Natural killer cell treated with Interleukin-12 subunit alpha and Interleukin-12 subunit beta and Interleukin-15 and Interleukin-18, amount 100 ng/mL, for 72 hours (primary cell): Measurements from ENCODE around the gene ANXA3. TPM values are rescaled to one million over a fixed set of nuclear protein-coding genes. Genes with fewer than 3 reads are reported as not detected.

Experiments
- ATAC-seq, 2 donors: fragments of 150-1000 bp; cut with Tn5 transposase in 1 of 2; sonication (Bioruptor Pico), chemical (Tn5 transposase) in 1 of 2; 2 replicates each; pipeline ENCODE4 v1.10.0; 2021
- DNase-seq: peaks from one replicate; pipeline ENCODE4 v3.0.0; 2022; ENCODE audit warnings: low spot score
- H3K27ac Mint-ChIP-seq, 2 donors: 1 replicate in 1 of 2; 2 replicates in 1 of 2; pipeline ENCODE4 v1.8.0; 2022; ENCODE audit warnings: mixed read lengths in 2 of 2, mild to moderate bottlenecking in 1 of 2, moderate library complexity in 1 of 2
- H3K27me3 Mint-ChIP-seq, 2 donors: 1 replicate in 1 of 2; 2 replicates in 1 of 2; pipeline ENCODE4 v1.8.0; 2022; ENCODE audit warnings: mixed read lengths in 2 of 2
- H3K36me3 Mint-ChIP-seq: one replicate; pipeline ENCODE4 v1.8.0; 2022; ENCODE audit warnings: mixed read lengths
- H3K4me1 Mint-ChIP-seq, 2 donors: 1 replicate in 1 of 2; 2 replicates in 1 of 2; pipeline ENCODE4 v1.8.0; 2022; ENCODE audit warnings: low read depth in 2 of 2, mixed read lengths in 2 of 2, mild to moderate bottlenecking in 1 of 2
- H3K4me3 Mint-ChIP-seq: one replicate; pipeline ENCODE4 v1.8.0; 2022; ENCODE audit warnings: mixed read lengths
- H3K9me3 Mint-ChIP-seq: 2 replicates; pipeline ENCODE4 v1.8.0; 2022; ENCODE audit warnings: mixed read lengths
- total RNA-seq, 2 donors: library from RNA; stranded (reverse); gene quantifications; one replicate each; pipeline ENCODE4 v1.2.3, GENCODE V29; 2022

The ANXA3 gene
- total RNA-seq, 2 donors from 2014 or later = 4.6 to 8.8 TPM

DNA sequence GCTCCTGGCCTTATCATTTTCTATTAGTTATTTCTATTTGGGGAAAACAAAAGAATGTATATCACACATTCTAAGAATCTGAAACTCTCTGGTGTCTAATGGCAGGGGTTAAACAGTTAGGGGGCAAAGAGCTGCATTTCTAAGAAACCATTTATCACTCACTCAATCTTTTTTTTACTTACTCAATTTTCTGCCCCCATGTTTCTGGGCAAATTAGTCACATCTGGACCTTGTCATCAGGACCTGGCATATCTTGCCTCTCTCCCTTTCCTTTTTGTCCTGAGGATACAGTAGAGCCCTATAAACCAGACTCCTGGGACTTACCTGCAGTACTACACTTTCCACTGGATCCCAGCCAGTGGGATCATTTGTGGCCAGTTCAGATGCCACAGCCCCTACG lies 89.1 kb downstream of the ANXA3 start:
- no peak for ATAC-seq
- H3K4me3 Mint-ChIP-seq = no peak overlapping the region
- no peaks in the 10 kb centered on the region for H3K36me3 Mint-ChIP-seq
- H3K27ac Mint-ChIP-seq = no peak overlapping the region
- peaks cover 3 to 17% of the 10 kb centered on the region in 2 donors for H3K27me3 Mint-ChIP-seq
- peaks cover 7 to 15% of the 10 kb centered on the region in 2 donors for H3K4me1 Mint-ChIP-seq
- no peaks in the 10 kb centered on the region for H3K9me3 Mint-ChIP-seq
- DNase-seq = no peak

DNA sequence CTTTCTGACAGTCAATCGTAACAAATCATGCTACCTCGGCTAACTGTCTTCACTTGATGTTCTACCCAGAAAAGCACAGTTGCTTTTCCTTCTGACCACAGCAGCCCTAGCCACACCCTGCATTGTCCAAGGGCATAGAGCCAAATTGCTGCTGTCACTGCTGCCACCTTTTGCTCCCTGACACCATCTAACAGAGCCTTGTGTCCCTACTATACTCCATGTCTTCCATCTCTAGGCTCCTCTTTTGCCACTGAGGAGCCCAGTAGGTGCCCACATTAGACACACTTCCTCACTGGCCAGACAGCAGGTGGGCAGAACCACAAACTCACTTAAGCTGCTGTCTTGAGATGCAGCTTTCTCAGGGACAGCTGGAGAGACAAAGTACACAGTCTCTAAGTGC lies 91.4 kb downstream of the ANXA3 start:
- H3K27me3 Mint-ChIP-seq = peaks cover 3 to 22% of the 10 kb centered on the region in 2 donors

DNA sequence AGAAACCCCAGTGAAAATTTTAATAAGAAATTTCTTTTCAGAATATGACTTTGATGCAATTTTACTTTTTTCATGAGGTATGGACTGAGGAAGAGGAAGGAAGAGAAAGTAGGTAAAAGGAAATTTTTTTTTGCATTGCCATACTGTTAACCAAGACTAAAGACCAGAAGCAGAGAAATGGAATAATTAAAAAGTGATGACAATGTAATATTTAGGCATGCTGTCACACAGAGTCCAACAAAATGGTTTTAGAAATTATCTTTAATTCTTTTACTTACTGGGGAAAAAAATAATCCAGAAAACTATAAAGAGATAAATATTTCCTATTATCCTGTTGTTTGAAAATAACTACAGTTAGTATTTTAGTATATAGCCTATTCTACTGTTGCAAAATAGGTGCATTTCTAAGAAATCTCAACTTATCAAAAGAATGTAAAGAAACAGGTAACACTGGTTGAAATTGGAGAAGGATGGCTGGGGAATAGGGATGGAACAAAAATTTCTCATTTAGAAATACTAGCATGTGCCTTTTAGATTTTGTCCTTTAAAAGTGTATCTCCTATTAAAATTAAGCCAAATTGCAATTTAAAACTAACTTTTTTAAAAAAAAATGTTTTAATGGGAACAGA lies 92.6 kb downstream of the ANXA3 start:
- ATAC-seq = no peak
- Mint-ChIP-seq H3K27me3 (peaks cover 3 to 25% of the 10 kb centered on the region in 2 donors), H3K9me3 (no peaks in the 10 kb centered on the region), H3K4me3 (no peak overlapping the region), H3K27ac (no peak overlapping the region), H3K4me1 (peaks cover 0 to 5% of the 10 kb centered on the region in 2 donors), H3K36me3 (no peaks in the 10 kb centered on the region)
- no peak for DNase-seq

More for the DNA sequence above, 91.4 kb downstream of the ANXA3 start:
- Mint-ChIP-seq H3K36me3 (no peaks in the 10 kb centered on the region), H3K27ac (no peak overlapping the region), H3K9me3 (no peaks in the 10 kb centered on the region), H3K4me1 (peaks cover 7 to 15% of the 10 kb centered on the region in 2 donors), H3K4me3 (no peak overlapping the region)
- no peak for DNase-seq
- peak in 1 of 2 donors; percentile 32 for ATAC-seq

DNA sequence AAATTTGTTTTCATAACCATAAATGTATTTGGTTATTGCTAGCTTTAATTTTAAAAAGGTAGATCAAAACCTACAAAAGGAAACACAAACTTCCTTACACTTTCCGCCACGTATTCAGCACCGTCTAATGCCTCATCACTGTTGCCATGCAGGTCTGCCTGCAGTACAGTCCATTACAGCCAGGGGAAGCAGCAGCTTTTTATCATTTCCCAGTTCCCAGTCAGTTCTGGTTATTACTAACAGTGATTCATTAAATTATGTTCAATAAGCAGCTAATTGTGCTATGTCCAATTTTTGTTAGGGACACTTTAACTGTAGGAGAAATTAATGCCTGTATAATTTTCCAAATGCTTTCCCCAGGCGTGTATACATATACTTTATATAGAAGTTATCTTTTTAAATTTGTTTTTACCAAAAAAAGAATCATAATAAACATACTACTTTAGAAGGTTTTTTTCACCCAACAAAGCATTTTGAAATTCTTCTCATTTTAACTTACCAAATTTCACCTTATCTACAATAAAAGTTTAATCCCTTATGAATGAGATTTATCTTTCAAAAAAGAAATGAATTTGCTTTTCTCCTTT lies 93.3 kb downstream of the ANXA3 start:
- H3K27ac Mint-ChIP-seq = no peak overlapping the region
- H3K4me3 Mint-ChIP-seq = no peak overlapping the region

DNA sequence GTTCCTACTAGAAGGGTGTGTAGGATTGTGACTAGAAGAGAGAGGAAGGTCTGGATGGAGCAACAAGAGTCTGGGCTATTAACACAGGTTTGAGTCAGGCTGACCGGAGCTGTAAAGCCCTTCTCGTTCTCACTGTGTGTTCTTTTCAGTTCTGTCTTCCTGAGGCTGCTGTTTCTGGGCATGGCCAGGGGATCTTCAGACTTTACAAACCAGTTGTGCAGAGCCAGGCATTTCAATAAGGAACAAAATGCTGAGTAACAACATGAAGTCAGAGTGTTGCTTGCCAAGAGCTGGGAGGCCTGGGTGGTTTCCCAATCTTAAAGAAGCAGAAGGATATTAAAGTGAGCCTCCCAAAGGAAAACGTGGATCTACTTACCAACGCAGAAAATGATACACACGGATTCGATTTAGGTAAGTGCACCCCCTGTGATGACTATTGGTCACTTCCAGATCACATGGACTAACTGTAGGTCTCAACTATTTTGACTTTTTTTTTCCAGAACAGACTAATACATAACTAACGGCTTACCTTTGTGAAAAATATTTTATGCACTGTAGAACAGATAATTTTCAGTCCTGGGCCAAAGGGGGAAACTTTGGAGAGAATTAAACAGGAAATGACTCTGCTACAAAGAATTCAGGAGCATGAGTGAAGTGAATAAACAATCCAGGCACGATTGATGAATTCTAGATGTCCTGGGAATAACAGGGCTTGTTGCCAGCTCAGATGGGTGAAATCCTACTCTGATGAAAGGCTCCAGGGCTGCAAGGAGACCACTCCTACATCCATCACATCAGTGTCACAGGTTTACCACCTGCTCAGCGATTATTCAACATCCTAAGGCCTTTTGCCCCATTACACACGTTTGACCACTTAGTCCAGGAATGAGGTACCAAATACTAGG lies 94.5 kb downstream of the ANXA3 start:
- Mint-ChIP-seq H3K4me1 (no peaks in the 10 kb centered on the region), H3K36me3 (no peaks in the 10 kb centered on the region), H3K9me3 (no peaks in the 10 kb centered on the region), H3K27me3 (peaks cover 8 to 36% of the 10 kb centered on the region in 2 donors), H3K27ac (no peak overlapping the region), H3K4me3 (no peak overlapping the region)
- DNase-seq = no peak
- peak in 1 of 2 donors; percentile 40 for ATAC-seq

More for the DNA sequence above, 93.3 kb downstream of the ANXA3 start:
- Mint-ChIP-seq H3K27me3 (peaks cover 4 to 28% of the 10 kb centered on the region in 2 donors), H3K36me3 (no peaks in the 10 kb centered on the region), H3K9me3 (no peaks in the 10 kb centered on the region), H3K4me1 (peaks cover 0 to 5% of the 10 kb centered on the region in 2 donors)
- ATAC-seq (peak; percentile 60 to 77), DNase-seq (no peak)

DNA sequence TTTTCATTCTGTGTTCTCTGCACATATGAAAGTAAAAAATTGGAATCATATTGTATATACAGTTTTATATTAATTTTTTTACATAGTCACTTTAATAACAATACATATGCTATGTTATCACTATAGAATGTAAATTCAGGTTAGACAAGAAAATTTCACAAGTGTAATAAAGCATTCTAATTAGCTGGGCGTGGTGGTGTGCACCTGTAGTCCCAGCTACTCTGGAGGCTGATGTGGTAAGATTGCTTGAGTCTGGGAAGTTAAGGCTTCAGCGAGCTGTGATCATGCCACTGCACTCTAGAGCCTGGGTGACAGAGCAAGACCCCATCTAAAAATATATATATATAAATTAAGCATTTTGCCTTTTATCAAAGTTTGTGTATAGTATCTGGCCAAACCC lies 95.7 kb downstream of the ANXA3 start:
- ATAC-seq = no peak

DNA sequence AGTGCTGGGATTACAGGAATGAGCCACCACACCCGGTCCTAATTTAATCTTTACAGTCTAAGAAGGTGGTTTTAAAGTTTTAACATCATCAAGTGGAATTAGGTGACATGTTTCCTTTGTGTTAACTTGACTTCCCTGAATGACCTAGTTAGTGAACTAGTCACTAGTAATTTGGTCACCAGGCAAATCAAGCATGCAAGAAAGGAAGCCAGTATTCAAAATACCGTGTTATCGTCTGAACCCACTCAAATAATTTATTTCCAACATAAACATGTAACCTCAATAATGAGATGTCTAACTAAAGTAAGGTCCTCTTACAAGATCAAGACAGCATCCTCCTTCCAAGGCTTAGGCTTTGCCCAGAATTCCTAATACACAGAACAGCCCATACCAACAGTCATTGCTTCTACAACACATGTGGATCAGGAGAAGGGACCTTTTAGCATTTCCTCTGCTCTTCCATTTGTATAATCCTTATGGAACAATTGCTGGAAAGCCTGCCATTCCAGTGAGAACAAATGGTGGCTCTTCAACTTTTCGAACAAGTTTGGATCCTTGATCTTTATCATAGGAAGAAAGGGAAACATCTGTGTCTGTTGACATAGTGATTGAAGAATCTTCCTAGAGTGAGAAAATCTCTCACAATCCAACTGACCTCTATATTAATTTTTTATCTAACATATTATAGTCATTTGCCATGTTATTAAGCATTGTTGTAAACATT lies 97.2 kb downstream of the ANXA3 start:
- Mint-ChIP-seq H3K27ac (no peak overlapping the region), H3K9me3 (no peaks in the 10 kb centered on the region), H3K27me3 (peaks cover 8 to 30% of the 10 kb centered on the region in 2 donors), H3K4me1 (no peaks in the 10 kb centered on the region), H3K4me3 (no peak overlapping the region), H3K36me3 (no peaks in the 10 kb centered on the region)
- no peak for ATAC-seq
- no peak for DNase-seq

More for the DNA sequence above, 95.7 kb downstream of the ANXA3 start:
- Mint-ChIP-seq H3K4me1 (no peaks in the 10 kb centered on the region), H3K36me3 (no peaks in the 10 kb centered on the region), H3K9me3 (no peaks in the 10 kb centered on the region), H3K27ac (no peak overlapping the region), H3K27me3 (peaks cover 8 to 29% of the 10 kb centered on the region in 2 donors), H3K4me3 (no peak overlapping the region)
- no peak for DNase-seq

DNA sequence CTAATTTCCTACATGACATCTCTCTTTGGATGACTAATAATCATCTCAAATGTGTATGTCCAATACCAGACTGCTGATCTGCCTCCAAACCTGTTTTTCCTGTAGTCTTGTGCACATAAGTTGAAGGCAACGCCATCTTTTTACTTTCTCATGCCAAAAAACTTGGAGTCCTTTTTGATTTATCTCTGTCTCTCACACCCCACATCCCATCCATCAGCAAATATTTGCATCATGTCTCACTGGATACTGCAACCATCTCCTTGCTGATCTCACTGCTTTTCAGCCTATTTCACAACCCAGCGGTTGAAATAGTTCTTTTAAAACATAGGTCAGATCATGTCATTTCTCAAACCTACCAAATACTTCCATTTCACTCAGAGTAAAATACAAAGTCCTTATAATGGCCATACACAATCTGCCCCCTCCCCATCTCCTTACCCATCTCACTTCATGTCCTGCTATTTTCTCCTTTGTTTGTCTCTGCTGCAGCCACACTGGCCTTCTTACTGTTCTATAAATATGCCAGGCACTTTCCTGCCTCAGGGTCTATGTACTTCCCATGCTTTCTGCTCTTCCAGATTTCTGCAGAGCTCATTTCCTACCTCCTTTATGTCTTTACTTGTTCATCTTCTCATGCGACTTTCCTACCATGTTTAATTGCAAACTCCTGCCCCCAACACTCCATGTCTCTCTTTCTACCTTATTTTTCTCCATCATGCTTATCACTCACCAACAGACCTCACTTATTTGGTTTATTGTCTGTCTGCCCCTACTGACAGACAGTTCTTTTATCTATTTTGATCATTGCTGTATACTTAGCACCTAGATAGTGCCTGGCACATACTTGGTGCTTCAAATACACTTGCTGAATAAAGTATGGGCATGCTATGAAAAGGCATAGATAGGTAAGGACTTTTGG lies 98.8 kb downstream of the ANXA3 start:
- no peak overlapping the region for H3K27ac Mint-ChIP-seq
- no peaks in the 10 kb centered on the region for H3K9me3 Mint-ChIP-seq
- DNase-seq (no peak), ATAC-seq (no peak)
- no peaks in the 10 kb centered on the region for H3K36me3 Mint-ChIP-seq
- no peaks in the 10 kb centered on the region for H3K4me1 Mint-ChIP-seq
- H3K27me3 Mint-ChIP-seq = peaks cover 8 to 30% of the 10 kb centered on the region in 2 donors
- H3K4me3 Mint-ChIP-seq = no peak overlapping the region

DNA sequence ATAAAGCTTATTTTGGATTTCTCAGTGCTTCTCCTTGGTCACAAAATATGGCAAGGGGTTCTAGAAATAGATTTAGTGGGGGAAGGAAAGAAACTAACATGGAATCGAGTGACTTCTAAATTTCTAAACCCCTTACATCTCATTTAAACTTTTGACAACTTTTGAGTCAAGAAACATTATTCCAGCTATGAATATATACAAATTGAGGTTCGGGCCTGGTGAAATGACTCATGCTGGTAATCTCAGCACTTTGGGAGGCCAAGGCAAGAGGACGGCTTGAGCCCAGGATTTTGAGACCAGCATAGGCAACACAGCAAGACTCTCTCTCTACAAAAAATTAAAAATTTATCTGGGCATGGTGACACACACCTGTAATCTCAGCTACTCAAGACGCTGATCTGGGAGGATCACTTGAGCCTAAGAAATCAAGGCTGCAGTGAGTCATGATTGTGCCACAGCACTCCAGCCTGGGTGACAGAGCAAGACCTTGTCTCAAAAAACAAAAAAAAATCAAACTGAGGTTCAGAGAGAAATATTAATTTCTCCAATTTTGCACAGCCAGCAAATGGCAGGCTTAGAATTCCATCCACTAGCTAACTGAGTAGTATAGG lies 99.8 kb downstream of the ANXA3 start:
- H3K27ac Mint-ChIP-seq = no peak overlapping the region
- H3K4me3 Mint-ChIP-seq = no peak overlapping the region
- no peaks in the 10 kb centered on the region for H3K4me1 Mint-ChIP-seq
- DNase-seq = no peak
- no peaks in the 10 kb centered on the region for H3K9me3 Mint-ChIP-seq
- peaks cover 8 to 30% of the 10 kb centered on the region in 2 donors for H3K27me3 Mint-ChIP-seq
- no peaks in the 10 kb centered on the region for H3K36me3 Mint-ChIP-seq
- no peak for ATAC-seq

DNA sequence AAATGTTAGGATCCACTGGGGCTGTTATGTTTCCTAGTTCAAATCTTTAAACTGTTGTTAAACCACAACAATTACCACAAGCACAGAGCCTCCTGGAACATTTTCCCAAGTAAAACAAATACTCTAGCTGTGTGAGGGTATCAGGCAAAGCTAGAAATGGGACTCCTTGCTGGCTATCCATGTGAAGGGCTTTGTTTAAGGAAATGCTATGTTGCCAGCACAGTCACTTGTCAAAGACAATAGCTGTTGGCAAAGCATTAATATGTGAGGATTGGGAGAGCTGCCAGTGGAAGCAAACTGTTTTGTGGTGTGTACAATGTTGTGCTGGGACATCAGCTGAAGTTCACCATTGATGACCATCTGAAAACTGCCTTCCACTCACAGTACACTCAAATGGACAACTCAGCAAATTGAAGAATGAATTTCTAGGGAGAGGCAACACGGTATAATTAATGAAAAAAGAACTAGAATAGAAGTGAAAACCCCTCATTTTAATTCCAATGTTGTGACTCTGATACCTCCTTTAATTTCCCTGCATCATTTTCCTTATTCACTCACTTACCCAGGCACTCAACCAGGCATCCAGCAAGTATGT lies 100.8 kb downstream of the ANXA3 start:
- ATAC-seq (no peak), DNase-seq (no peak)
- peaks cover 8 to 30% of the 10 kb centered on the region in 2 donors for H3K27me3 Mint-ChIP-seq
- no peak overlapping the region for H3K27ac Mint-ChIP-seq
- no peak overlapping the region for H3K4me3 Mint-ChIP-seq
- H3K9me3 Mint-ChIP-seq = no peaks in the 10 kb centered on the region
- peaks cover 5 to 7% of the 10 kb centered on the region in 2 donors for H3K4me1 Mint-ChIP-seq
- H3K36me3 Mint-ChIP-seq = no peaks in the 10 kb centered on the region

DNA sequence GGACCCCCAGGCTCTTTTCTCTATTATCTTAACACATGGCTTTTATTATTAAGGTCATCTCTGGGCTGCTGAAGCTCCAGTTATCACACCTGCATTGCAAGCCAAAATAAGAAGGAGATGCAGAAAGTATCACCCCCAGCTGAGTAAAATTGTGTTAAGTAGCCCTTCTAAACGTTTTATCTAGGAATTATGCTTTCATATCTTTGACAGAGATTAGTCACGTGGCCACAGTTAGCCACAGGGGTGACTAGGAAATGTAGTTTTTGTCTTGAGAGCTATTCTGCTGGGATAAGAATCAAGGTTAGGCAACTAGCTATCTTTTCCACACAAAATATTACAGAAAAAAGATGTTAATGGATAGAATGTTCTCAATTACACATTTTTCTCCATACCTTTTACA lies 102.1 kb downstream of the ANXA3 start:
- Mint-ChIP-seq H3K27ac (no peak overlapping the region), H3K4me3 (no peak overlapping the region), H3K36me3 (no peaks in the 10 kb centered on the region), H3K9me3 (no peaks in the 10 kb centered on the region), H3K4me1 (peaks cover 16 to 19% of the 10 kb centered on the region in 2 donors), H3K27me3 (peaks cover 8 to 22% of the 10 kb centered on the region in 2 donors)
- DNase-seq (no peak), ATAC-seq (no peak)

DNA sequence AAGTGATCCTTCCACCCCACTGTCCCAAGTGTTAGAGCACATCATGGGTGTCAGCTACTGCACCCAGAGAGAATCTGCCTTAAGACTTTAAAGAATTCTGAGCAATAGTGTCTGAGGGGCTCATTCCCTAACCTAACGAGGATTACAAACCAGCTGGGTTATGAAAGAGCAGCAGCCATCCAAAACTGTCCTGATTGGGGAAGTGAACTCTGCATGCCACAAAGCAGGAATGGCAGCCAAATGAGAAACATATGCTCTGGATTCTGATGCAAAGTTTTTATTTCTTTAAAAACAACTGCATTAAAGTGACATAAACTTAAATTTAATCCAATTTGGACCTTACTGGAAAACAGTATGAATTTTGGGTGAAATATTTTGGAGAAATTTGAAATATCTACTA lies 103.2 kb downstream of the ANXA3 start:
- no peak overlapping the region for H3K27ac Mint-ChIP-seq
- H3K36me3 Mint-ChIP-seq = no peaks in the 10 kb centered on the region
- peaks cover 17 to 26% of the 10 kb centered on the region in 2 donors for H3K4me1 Mint-ChIP-seq
- peaks cover 9 to 19% of the 10 kb centered on the region in 2 donors for H3K27me3 Mint-ChIP-seq
- no peak for DNase-seq
- H3K9me3 Mint-ChIP-seq = no peaks in the 10 kb centered on the region
- no peak overlapping the region for H3K4me3 Mint-ChIP-seq
- ATAC-seq = no peak
